GM15510 (cell line): ENCODE data around the gene SPECC1.

Experiments
- POLR2A ChIP-seq: IDR thresholded peaks from 3 replicates; pipeline ENCODE4 v1.6.1; 2011; ENCODE audit warnings: borderline replicate concordance; ENCODE audit not compliant: insufficient read length; ENCODE audit errors: extremely low read depth

Gene SPECC1

GRCh38 chr17:20282526-20283308 is 273.6 kb downstream of the SPECC1 start:
- TF ChIP-seq POLR2A, result no peak

- TF ChIP-seq POLR2A, result no peak
These were observed 274.9 kb downstream of the SPECC1 start for GRCh38 chr17:20284022-20284421.

- TF ChIP-seq POLR2A, result no peak
These were observed 275.6 kb downstream of the SPECC1 start for GRCh38 chr17:20284570-20285295.

GRCh38 chr17:20289984-20290383 is 280.8 kb downstream of the SPECC1 start:
- no peak for TF ChIP-seq POLR2A

GRCh38 chr17:20291853-20292252 is 282.7 kb downstream of the SPECC1 start:
- TF ChIP-seq POLR2A, result no peak

- TF ChIP-seq POLR2A, result no peak
These were observed 284.3 kb downstream of the SPECC1 start for GRCh38 chr17:20293501-20293900.

GRCh38 chr17:20294120-20294519 is 285.0 kb downstream of the SPECC1 start:
- TF ChIP-seq POLR2A, result no peak

GRCh38 chr17:20299013-20299412 is 289.9 kb downstream of the SPECC1 start:
- TF ChIP-seq POLR2A, result no peak

- TF ChIP-seq POLR2A, result no peak
These were observed 291.3 kb downstream of the SPECC1 start for GRCh38 chr17:20300436-20300934.

- TF ChIP-seq POLR2A, result no peak
These were observed 293.2 kb downstream of the SPECC1 start for GRCh38 chr17:20302246-20302917.

GRCh38 chr17:20304961-20305360 is 295.8 kb downstream of the SPECC1 start:
- no peak for TF ChIP-seq POLR2A

- TF ChIP-seq POLR2A, result no peak
These were observed 297.8 kb downstream of the SPECC1 start for GRCh38 chr17:20306924-20307323.

GRCh38 chr17:20307326-20307910 is 298.3 kb downstream of the SPECC1 start:
- no peak for TF ChIP-seq POLR2A

GRCh38 chr17:20310481-20310880 is 301.3 kb downstream of the SPECC1 start:
- no peak for TF ChIP-seq POLR2A

- TF ChIP-seq POLR2A, result no peak
These were observed 304.1 kb downstream of the SPECC1 start for GRCh38 chr17:20313306-20313705.
